SJCRH30 (cell line): Measurements from ENCODE around the gene GIT1. TPM values are rescaled to one million over a fixed set of nuclear protein-coding genes. Genes with fewer than 3 reads are reported as not detected.

Experiments used
- DNase-seq, 2 experiments: peaks; one replicate each; pipeline ENCODE4 v3.0.0-alpha.2; 2015 to 2020
- H3K27ac ChIP-seq: fragments of 250-450 bp; sonication (Bioruptor Pico); 2 replicates; pipeline ENCODE4 v1.5.1; 2020; ENCODE audit warnings: mild to moderate bottlenecking, moderate library complexity
- H3K27me3 ChIP-seq: fragments of 250-450 bp; sonication (Bioruptor Pico); 2 replicates; pipeline ENCODE4 v1.5.1; 2020; ENCODE audit warnings: mild to moderate bottlenecking, moderate library complexity
- H3K36me3 ChIP-seq: fragments of 250-450 bp; sonication (Bioruptor Pico); 2 replicates; pipeline ENCODE4 v1.5.1; 2020; ENCODE audit warnings: mild to moderate bottlenecking, moderate library complexity
- H3K4me1 ChIP-seq: fragments of 250-450 bp; sonication (Bioruptor Pico); 2 replicates; pipeline ENCODE4 v1.5.1; 2020; ENCODE audit warnings: mild to moderate bottlenecking, moderate library complexity
- H3K4me3 ChIP-seq: fragments of 250-450 bp; sonication (Bioruptor Pico); 2 replicates; pipeline ENCODE4 v1.5.1; 2020; ENCODE audit warnings: mild to moderate bottlenecking, moderate library complexity
- H3K9me3 ChIP-seq: fragments of 250-450 bp; sonication (Bioruptor Pico); replicated peaks from 2 replicates; pipeline ENCODE4 v1.5.1; 2020; ENCODE audit warnings: mild to moderate bottlenecking, moderate library complexity
- total RNA-seq: library from RNA; depleted of rRNA; stranded (reverse); fragments of >200 nt; shearing (Covaris generic); gene quantifications from 2 replicates; pipeline ENCODE4 v1.2.3, GENCODE V29; 2014

The GIT1 gene
- total RNA-seq, 1 experiment from 2014 or later: 42.6 TPM

GRCh38 chr17:29611351-29612093, 22.1 kb upstream of the GIT1 start:
- DNase-seq: no peak
- peaks cover 23% of the 10 kb centered on the region for H3K36me3 ChIP-seq
- H3K4me3 ChIP-seq: no peak overlapping the region
- 0 out of 2 replicates have a peak, but pooled peaks cover 3% of the 10 kb centered on the region for H3K9me3 ChIP-seq
- H3K27ac ChIP-seq: no peak overlapping the region
- no peaks in the 10 kb centered on the region for H3K27me3 ChIP-seq
- H3K4me1 ChIP-seq: peaks cover 6% of the 10 kb centered on the region

- Histone ChIP-seq H3K9me3 (0 out of 2 replicates have a peak, but pooled peaks cover 3% of the 10 kb centered on the region), H3K27me3 (no peaks in the 10 kb centered on the region), H3K4me3 (no peak overlapping the region), H3K4me1 (peaks cover 6% of the 10 kb centered on the region), H3K36me3 (peaks cover 15% of the 10 kb centered on the region), H3K27ac (no peak overlapping the region)
- no peak for DNase-seq
Observed at GRCh38 chr17:29610395-29610794, 20.9 kb upstream of the GIT1 start.

GRCh38 chr17:29608986-29609385, 19.5 kb upstream of the GIT1 start:
- H3K4me1 ChIP-seq: peaks cover 6% of the 10 kb centered on the region
- no peak overlapping the region for H3K4me3 ChIP-seq
- peak in 1 of 2 experiments; percentile 45 for DNase-seq
- peaks cover 3% of the 10 kb centered on the region; the same call in 1 of the 2 replicates for H3K36me3 ChIP-seq
- H3K27ac ChIP-seq: no peak overlapping the region
- 0 out of 2 replicates have a peak, but pooled peaks cover 3% of the 10 kb centered on the region for H3K9me3 ChIP-seq
- H3K27me3 ChIP-seq: no peaks in the 10 kb centered on the region

GRCh38 chr17:29607557-29608195, 18.2 kb upstream of the GIT1 start:
- no peak overlapping the region for H3K27ac ChIP-seq
- H3K36me3 ChIP-seq: no peaks in the 10 kb centered on the region
- peaks cover 6% of the 10 kb centered on the region for H3K4me1 ChIP-seq
- H3K27me3 ChIP-seq: no peaks in the 10 kb centered on the region
- no peak for DNase-seq
- H3K4me3 ChIP-seq: no peak overlapping the region
- H3K9me3 ChIP-seq: 0 out of 2 replicates have a peak, but pooled peaks cover under 1% of the 10 kb centered on the region

GRCh38 chr17:29603109-29603674, 13.7 kb upstream of the GIT1 start:
- Histone ChIP-seq H3K27me3 (no peaks in the 10 kb centered on the region), H3K9me3 (no peaks in the 10 kb centered on the region), H3K4me1 (peaks cover 7% of the 10 kb centered on the region; the same call in 1 of the 2 replicates), H3K4me3 (no peak overlapping the region), H3K27ac (no peak overlapping the region), H3K36me3 (no peaks in the 10 kb centered on the region)
- no peak for DNase-seq

- Histone ChIP-seq H3K27ac (no peak overlapping the region), H3K27me3 (no peaks in the 10 kb centered on the region), H3K36me3 (no peaks in the 10 kb centered on the region), H3K4me1 (peaks cover 16% of the 10 kb centered on the region), H3K4me3 (no peak overlapping the region), H3K9me3 (no peaks in the 10 kb centered on the region)
- DNase-seq: no peak
Observed at GRCh38 chr17:29597361-29598172, 8.1 kb upstream of the GIT1 start.

- H3K36me3 ChIP-seq: no peaks in the 10 kb centered on the region
- peaks cover 23% of the 10 kb centered on the region for H3K4me1 ChIP-seq
- DNase-seq: no peak
- H3K9me3 ChIP-seq: no peaks in the 10 kb centered on the region
- no peak overlapping the region for H3K27ac ChIP-seq
- H3K4me3 ChIP-seq: no peak overlapping the region
- no peaks in the 10 kb centered on the region for H3K27me3 ChIP-seq
Observed at GRCh38 chr17:29596811-29597210, 7.4 kb upstream of the GIT1 start.

GRCh38 chr17:29595943-29596774, 6.7 kb upstream of the GIT1 start:
- no peak for DNase-seq
- Histone ChIP-seq H3K4me1 (peaks cover 23% of the 10 kb centered on the region), H3K27ac (no peak overlapping the region), H3K27me3 (no peaks in the 10 kb centered on the region), H3K36me3 (no peaks in the 10 kb centered on the region), H3K9me3 (no peaks in the 10 kb centered on the region), H3K4me3 (no peak overlapping the region)

- H3K9me3 ChIP-seq: no peaks in the 10 kb centered on the region
- H3K27ac ChIP-seq: no peak overlapping the region
- no peaks in the 10 kb centered on the region for H3K36me3 ChIP-seq
- no peak overlapping the region for H3K4me3 ChIP-seq
- H3K4me1 ChIP-seq: peaks cover 23% of the 10 kb centered on the region
- H3K27me3 ChIP-seq: no peaks in the 10 kb centered on the region
- DNase-seq: no peak
Observed at GRCh38 chr17:29595107-29595942, 5.9 kb upstream of the GIT1 start.

- H3K36me3 ChIP-seq: no peaks in the 10 kb centered on the region
- H3K9me3 ChIP-seq: no peaks in the 10 kb centered on the region
- H3K4me1 ChIP-seq: peaks cover 23% of the 10 kb centered on the region
- DNase-seq: no peak
- peak overlapping the region; percentile 70 for H3K4me3 ChIP-seq
- H3K27me3 ChIP-seq: no peaks in the 10 kb centered on the region
- H3K27ac ChIP-seq: no peak overlapping the region
Observed at GRCh38 chr17:29594519-29595090, 5.2 kb upstream of the GIT1 start.

- H3K27ac ChIP-seq: no peak overlapping the region
- H3K36me3 ChIP-seq: no peaks in the 10 kb centered on the region
- peaks cover 16% of the 10 kb centered on the region for H3K4me1 ChIP-seq
- no peaks in the 10 kb centered on the region for H3K27me3 ChIP-seq
- H3K4me3 ChIP-seq: peak overlapping the region; percentile 70
- peak; percentile 63 to 74 for DNase-seq
- H3K9me3 ChIP-seq: no peaks in the 10 kb centered on the region
Observed at GRCh38 chr17:29593591-29594518, 4.4 kb upstream of the GIT1 start.

- no peaks in the 10 kb centered on the region for H3K9me3 ChIP-seq
- H3K36me3 ChIP-seq: no peaks in the 10 kb centered on the region
- H3K27me3 ChIP-seq: no peaks in the 10 kb centered on the region
- peak within 1 kb of the TSS; percentile 14; the same call in 1 of the 2 replicates for H3K27ac ChIP-seq
- DNase-seq: peak; percentile 78 to 81
- peak within 1 kb of the TSS; percentile 70 for H3K4me3 ChIP-seq
- H3K4me1 ChIP-seq: peaks cover 18% of the 10 kb centered on the region; the same call in 1 of the 2 replicates
Observed at GRCh38 chr17:29592850-29593551, 3.6 kb upstream of the GIT1 start, which contains the start of gene ANKRD13B. TSS of gene ANKRD13B (plus strand) at chr17:29593132. CDS start at chr17:29593622, 490 bp downstream.
